Measurements from ENCODE around the gene FNDC10.

DNA sequence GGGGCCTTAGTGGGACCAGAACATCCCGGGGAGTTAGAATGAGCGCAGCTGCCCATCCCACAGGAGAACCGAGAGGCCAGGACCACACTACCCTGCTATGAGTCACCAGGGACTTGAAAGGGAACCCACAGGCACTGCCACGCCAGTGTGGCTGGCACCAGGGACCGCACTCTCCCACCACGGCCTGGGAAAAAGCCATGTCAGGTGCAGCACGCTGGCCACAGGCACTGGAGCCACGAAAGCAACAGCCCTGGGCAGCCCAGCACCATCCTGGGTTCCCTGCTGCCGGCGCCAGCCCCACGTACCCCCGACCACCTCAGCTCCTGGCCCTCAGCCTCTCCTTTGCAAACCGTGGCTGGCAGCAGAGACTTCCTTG lies 45.4 kb downstream of the FNDC10 start:
- TF ChIP-seq POLR2A (IDR thresholded peaks at IDR 0.05; ENCODE audit: low read depth) = no peak
- TF ChIP-seq, protein P1, sequence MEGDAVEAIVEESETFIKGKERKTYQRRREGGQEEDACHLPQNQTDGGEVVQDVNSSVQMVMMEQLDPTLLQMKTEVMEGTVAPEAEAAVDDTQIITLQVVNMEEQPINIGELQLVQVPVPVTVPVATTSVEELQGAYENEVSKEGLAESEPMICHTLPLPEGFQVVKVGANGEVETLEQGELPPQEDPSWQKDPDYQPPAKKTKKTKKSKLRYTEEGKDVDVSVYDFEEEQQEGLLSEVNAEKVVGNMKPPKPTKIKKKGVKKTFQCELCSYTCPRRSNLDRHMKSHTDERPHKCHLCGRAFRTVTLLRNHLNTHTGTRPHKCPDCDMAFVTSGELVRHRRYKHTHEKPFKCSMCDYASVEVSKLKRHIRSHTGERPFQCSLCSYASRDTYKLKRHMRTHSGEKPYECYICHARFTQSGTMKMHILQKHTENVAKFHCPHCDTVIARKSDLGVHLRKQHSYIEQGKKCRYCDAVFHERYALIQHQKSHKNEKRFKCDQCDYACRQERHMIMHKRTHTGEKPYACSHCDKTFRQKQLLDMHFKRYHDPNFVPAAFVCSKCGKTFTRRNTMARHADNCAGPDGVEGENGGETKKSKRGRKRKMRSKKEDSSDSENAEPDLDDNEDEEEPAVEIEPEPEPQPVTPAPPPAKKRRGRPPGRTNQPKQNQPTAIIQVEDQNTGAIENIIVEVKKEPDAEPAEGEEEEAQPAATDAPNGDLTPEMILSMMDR (IDR thresholded peaks at IDR 0.05) = no peak
- no peak for TF ChIP-seq POLR2AphosphoS5 (IDR thresholded peaks at IDR 0.05)
- TF ChIP-seq EP300 (IDR thresholded peaks at IDR 0.05) = no peak

Measured in esophagus muscularis mucosa (tissue), 4 donors.